Mucosa of gallbladder (tissue), 1 donor: ENCODE results near the gene NRARP. TPM values are rescaled to one million over a fixed set of nuclear protein-coding genes. Genes with fewer than 3 reads are reported as not detected.

Experiments used
- DNase-seq: peaks from one replicate; pipeline ENCODE4 v3.0.0-alpha.2; 2020; ENCODE audit warnings: low spot score
- total RNA-seq: library from RNA; stranded (reverse); gene quantifications from one replicate; pipeline ENCODE4 v1.2.1, GENCODE V29; 2021
- donor health status: DM: no; HTN: no; CAD: no.

NRARP gene
- total RNA-seq, 1 donor from 2014 or later: 124 TPM

GRCh38 chr9:137298401-137299202, 3.5 kb downstream of the NRARP start:
- no peak for DNase-seq

- DNase-seq: no peak
These were observed 4.1 kb downstream of the NRARP start for GRCh38 chr9:137297966-137298365.

DNA sequence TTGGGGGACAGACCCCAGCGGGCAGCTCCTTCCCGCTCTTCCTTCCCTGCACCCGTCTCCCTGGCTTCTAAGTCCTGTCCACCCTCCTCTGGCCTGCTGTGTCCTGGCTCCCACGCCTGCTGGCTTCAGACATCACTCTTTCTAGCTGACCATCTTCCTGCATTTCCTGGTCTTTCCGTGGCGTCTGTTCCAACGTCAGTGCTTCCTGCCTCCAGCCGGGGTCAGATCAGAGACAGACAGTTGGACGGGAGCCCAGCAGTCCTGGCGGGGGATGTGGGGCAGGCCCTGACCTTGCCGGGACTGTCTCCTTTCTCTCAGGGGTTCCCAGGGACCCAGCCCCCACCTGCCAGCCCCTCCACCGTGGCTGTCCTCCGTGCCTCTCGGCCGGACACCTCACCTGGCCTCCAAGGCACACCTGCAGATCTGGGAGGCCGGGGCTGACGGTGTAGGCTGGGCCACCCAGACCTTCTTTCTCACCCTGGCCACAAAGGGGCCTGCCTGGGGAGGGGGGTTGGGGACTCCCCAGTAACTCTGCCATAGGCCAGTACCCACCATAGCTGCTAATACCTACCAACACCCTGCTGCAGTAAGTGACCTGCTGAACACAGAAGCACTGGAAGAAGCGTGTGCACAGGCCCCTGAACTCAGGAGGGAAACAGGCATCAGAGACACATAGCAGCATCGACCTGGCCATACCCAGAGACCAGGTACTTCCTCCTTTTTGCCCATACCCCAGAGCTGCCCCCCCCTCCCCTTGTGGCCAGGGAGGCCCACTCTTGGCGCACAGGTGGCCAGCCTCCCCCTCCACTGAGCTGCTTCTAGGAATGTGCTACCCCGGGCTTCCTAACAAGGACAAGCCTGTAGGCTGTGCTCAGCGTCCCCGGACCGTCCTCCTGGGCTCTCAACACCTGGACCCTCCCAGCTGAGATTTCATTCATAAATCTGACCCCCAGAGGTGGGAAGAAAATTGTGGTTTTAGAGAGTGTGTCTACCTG, 5.1 kb downstream of the NRARP start:
- peak; percentile 70 for DNase-seq

DNA sequence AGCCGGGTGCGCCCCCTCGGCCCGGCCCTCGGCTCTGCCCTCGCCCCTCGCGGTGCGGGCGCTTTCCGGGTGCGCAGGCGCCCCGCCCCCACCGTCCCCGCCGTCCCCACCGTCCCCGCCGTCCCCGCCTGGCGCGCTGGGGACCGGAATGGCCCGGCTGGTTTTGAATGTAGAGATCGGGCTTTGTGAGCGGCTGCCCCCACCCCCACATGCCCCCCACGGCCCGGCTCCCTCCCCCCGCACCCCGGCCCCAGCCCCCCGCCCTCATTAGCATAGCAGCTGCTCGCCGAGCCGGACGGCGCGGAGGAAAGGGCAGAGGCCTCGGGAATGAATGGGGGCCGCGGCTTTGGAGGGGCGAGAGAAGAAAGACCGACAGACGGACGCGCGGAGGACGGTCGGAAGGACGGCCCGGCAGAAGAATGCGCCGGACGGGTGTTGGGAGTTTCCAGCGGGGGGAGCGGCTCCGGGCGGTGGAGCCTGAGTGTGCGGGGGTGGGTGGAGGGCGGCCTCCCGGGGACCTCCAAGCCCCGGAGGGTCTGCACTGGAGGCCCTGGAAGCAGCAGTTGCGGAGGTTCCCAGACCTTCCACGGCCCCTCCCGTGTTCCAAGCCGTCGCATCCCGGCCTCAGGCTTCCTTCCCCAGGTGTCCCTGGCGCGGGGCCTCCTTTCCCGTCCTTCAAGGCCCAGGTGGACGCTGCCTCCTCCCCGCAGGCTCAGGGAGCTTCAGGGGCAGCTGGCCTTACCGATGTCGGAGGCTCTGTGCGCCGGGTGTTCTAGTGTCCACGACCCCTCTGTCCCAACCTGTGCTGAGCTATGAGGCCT, 6.0 kb downstream of the NRARP start:
- DNase-seq: no peak

DNA sequence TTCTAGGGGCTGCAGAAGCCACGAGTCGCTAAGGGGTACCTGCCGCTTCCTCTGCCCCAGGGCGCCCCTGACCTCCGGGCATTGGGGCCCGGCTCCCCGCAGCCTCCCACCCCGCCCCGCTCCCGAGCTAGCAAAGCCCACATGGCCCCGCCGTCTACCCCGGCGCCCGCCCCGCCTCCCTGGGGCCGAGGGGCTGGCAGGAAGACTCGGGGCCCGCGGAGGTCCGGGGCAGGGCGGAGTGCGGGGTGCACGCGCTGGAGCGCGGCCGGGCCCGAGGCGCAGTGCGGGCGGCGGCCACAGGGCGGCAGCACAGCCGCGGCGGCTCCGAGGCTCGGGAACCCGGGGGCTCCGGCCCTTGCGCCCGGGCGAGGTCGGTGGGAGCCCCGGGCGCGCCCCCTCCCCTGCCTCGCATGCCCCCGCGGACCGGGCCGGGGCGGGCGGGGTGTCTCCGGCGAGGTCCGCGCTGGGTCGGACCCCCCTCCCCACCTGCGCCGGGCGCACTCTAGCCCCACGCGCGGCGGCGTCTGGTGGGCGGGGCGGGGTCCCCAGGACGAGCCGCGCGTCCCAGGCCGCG, 6.7 kb downstream of the NRARP start:
- no peak for DNase-seq

- DNase-seq: no peak
These were observed 7.3 kb downstream of the NRARP start for GRCh38 chr9:137294681-137295237.

GRCh38 chr9:137294091-137294680, 7.9 kb downstream of the NRARP start:
- peak; percentile 94 for DNase-seq

DNA sequence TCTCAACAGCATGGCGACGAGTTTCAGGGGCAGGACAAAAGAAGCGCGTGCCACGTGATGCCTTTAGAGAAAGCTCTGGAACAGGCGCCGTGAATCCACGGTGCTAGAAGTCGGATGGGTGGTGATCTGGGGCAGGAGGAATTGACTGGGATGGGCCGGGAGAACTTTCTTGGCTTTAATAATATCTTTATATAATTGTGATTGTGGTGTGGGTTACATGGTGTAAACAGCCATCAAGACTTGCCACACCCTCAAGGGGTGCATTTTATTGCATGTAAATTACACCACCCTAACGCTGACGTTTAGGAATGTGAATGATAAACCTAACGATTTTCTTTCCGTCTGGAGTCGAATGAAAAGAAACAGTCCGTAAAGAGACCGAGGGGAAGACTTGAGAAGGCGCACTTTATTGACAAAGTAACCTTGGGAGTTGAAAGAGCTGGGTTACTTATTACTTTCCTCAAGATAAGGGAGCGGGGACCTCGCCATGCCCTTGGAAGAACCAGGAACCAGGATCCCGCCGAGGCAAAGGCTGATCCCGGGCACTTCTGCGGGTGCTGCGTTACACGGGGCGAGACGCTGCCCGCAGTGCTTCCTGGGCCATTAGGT, 8.5 kb downstream of the NRARP start:
- DNase-seq: peak; percentile 93

DNA sequence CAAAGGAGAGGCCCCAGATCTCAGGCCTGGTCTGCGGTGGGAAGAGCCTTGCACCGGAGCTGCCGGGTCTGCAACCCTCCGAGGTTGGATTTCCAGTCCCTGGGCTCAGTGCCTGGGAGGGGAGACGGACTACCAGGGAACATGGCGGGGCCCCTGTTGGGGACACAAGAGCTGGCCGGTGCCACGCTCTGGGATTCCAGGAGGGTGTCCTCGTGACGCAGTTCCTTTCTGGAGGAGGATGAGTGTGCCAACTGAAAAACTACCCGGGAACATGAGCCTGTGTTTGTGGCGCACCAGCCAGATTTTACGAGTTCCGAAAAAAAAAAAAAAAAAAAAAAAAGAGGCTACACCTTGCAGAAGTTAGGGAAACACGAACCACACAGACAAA, 9.0 kb downstream of the NRARP start:
- no peak for DNase-seq

GRCh38 chr9:137286975-137287383, 15.1 kb downstream of the NRARP start:
- DNase-seq: peak; percentile 66

DNA sequence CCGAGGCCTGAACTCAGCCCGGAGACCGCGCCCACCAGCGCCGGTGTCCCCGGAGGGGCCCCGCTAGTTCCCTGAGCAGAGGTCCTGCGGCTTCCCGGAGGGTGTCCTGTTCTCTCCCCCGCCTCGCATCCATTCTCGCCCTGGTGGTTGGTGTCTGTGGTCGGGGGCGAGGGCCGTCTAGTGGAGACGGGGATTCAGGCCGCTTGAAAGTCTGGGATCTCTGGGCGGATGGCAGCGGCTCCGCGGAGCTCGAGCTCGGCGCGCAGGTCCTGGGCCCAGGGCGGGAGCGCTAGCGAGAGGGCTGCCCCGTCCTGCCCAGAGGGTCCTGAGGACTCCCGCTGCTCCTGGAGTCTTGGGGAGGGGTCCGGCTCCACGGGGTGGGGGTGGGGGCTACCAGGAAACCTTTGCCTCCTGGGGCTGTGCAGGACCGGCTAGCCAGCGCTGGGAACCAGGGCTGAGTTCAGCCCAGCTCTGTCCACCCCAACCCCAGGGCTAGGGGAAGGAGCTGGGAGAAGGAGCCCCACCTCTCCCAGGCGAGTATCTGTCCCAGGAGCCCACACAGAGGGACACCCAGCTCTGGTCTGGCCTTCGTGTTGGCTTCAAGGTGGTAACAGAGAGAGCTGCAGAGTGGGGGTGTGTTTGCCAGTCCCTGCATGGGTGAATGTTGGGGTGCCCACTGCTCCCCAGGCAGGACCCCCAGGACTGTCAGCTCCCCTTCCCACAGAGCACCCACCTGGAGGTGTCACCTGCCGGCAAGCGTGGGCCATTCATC, 20.5 kb downstream of the NRARP start:
- DNase-seq: no peak

DNA sequence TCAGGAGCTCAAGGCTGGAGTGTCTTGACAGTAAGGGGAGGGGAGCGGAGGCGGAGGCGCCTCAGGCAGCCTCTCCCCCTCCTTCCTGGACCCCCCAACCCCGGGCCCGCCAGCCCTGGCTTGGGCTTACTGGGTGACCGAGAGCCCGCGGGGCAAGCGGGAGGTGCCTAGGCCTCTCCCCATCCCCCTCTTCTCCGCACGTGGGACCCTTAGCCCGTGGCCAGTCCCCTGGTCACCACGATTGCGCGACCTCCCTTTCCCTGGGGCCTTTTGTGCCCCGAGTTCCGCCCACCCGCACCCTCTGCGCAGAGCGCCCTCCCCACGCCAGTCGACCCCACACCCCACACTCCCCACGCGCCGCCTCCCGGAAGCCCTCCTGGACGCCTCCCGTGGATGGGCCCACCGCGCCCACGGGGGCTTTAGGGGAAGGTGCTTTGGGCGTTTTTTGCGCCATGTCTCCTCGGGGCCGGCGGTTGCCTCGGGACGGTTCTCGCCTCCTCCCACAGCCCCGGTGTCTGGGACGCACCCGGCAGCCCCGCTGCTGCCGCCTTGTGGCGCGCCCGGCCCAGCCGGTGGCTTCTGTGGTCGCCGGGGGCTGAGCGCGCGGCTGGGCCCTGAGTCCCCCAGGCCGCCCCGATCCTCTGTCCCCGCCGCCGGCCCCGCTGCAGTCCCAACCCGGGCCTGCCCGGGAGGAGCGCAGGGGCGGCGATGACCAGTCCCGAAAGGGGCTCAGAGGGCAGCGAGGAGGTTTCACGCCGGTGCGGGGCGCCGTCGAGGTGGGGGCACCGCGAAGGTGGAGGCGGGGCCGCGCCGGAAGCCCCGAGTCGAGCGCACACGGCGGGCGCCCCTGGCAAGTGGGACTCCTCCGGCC, 21.4 kb downstream of the NRARP start:
- no peak for DNase-seq

DNA sequence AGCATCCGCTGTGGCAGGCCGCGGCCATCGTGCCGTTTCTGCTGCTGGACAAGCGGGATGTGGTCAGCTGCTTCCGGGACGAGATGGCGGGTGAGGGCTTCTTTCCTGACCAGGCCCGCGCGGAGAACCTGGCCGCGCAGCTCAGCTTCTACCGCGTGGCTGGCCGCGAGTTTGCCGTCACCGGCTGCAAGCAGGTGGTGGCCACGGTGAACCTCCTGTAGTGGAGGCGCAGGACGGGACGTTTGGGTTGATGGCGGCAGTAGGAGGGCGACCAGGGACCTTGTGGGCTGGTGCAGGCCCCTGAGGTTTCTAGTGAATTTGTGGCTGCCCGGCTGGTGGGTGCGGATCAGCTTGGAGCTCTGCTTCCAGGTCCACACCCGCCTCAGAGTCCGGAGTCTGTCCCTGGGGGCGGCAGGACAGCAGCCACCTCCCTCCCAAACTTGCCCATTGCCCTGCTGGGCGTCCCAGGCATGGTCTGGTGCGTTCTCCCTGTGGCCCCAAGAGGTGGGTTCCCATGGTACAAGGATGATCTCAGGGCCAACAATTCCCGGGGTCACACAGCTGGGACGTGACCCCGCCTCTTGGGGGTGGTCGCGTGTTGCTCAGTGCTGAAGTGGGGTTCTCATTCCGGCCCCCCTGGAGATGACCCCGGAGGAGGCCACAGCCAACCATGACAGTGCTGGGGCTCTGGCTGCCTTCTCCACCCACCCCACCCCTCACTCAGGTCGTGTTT, 22.2 kb downstream of the NRARP start:
- no peak for DNase-seq

- no peak for DNase-seq
These were observed 23.1 kb downstream of the NRARP start for GRCh38 chr9:137278721-137279711.

DNA sequence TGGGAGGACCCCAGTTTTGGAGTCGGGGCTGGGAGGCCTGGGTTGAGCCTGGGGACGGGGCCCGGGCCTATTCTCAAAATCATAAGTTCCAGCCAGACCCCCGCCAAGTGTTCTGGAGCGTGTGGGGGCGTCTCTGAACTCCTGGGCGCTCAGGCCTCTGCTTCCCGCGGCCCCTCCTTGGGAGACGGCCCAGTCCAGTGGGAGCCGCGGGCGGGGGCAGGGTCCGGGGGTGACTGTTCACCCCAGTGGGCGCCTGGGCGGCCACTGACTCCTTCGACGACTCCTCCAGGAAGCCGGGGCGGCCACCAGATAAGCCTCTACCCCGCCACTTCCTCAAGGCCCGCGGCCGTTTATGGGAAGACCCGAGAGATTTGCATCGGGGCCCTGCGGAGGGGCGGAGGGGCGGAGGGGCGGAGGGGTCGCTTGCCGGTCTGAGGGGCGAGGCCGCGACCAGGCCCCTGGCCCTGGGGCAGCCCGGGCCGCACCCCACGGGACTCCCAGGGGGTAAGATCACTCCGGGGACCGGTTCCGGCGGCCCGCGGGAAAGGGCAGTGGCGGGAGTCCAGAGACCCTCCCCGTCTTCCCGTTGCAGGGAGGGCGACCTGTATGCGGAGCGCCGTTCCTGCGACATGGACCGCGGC, 23.9 kb downstream of the NRARP start:
- no peak for DNase-seq
